ENCODE data around the gene ALG1.
"Not testable (repeated sequence)": the region's sequence is repeated elsewhere in the genome, so short reads cannot be mapped to it uniquely, and the experiment has no call there.

The ALG1 gene

GRCh38 chr16:5045499-5046115 is 26.0 kb upstream of the ALG1 start:
- DNase-seq, result no peak

- DNase-seq, result no peak
Observed at GRCh38 chr16:5046914-5047313, 24.7 kb upstream of the ALG1 start.

GRCh38 chr16:5054876-5055865 is 16.5 kb upstream of the ALG1 start:
- DNase-seq, result no peak

DNA sequence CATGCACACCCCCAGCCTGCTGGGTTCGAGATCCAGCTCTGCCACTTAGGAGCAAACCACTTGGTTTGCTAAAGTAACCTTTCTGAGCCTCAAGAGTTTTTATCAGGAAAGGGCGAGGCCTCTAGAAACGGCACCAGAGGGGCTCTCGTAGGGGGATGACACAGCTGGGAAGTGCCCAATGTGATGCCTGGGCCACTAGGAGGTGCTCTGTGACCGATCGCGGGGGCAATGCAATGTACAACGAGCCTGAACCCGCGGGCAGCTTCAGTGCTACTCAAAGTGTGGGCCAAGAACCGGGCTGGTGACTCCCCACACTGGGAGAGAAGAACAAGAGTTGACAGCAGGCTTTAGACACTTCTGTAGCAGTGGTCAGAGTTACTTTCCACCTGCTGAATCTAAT is 15.3 kb upstream of the ALG1 start:
- DNase-seq, result no peak

- DNase-seq, result no peak
Observed at GRCh38 chr16:5058476-5058875, 13.2 kb upstream of the ALG1 start.

DNA sequence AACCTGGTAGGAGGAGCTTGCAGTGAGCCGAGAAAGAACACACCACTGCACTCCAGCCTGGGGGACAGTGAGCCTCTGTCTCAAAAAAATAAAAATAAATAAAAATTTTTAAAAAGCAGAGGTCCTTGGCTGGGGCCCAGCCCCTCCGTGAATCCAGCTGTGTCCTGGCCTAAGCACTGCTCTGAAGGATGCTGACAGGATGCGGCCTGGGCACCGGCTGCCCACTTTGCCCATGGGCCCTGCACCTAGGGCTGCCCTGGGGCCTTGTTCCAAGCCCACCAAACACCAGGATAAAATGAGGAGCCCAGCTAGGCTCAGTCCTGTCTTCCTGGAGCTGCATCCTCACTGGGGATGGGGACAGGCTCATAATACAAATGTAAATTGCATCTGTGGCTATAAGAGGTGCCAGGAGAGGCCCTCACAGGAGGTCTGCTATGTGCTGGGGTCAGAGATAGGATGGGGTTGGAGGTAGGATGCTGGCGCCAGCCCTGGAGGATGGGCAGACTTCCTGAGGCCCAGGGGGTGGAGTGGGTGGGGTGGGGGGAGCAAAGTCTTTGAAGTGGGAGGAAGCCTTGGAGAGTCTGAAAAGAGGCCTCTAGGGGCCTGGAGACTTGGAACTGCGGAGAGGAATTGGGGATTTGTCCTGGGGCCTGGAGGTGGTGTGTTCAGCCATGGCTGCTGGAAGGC is 12.1 kb upstream of the ALG1 start:
- no peak for DNase-seq

GRCh38 chr16:5060073-5060641 is 11.5 kb upstream of the ALG1 start:
- DNase-seq, result no peak

- no peak for DNase-seq
Observed at GRCh38 chr16:5062051-5062450, 9.6 kb upstream of the ALG1 start.

DNA sequence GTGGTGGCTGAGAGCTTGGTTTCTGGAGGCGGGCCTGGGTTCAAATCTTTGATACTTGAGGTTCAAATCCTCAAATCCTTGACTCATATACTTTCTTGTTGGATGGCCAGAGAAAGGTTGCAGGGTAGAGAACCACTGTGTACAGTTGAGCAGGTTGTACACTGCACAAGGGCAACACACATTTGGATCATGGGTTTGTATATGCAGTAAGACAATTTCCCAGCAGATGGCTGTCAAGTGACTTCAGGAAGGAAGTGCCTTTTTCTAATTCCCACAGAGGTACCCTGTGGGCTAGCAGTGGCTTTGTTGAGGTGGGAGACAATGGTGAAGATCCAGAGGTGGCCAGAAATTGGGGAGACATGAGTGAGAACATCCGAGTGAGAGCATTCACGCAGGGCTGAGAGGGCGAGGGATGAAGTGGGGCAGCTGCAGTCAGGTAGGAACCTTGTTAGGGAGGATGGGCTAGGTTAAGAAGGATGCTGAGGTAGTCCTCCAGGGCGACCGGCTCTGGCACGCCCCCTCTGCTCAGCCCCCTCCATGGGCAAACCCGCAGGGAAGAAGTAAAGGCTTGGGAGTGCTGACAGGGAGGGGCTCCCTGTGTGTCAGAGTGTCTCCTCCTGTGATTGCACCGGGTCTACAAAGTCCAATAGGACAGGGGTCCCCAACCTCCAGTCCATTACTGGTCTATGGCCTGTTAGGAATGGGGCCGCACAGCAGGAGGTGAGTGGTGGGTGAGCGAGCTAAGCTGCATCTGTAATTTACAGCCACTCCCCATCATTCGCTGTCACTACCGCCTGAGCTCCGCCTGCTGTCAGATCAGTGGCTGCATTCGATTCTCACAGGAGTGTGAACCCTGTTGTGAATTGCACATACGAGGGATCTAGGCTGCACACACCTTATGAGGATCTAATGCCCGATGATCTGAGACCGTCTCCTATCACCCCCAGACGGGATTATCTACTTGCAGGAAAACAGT is 8.6 kb upstream of the ALG1 start:
- no peak for DNase-seq

- DNase-seq, result no peak
Observed at GRCh38 chr16:5064915-5065314, 6.7 kb upstream of the ALG1 start.

- DNase-seq, result no peak
Observed at GRCh38 chr16:5065326-5065725, 6.3 kb upstream of the ALG1 start.

DNA sequence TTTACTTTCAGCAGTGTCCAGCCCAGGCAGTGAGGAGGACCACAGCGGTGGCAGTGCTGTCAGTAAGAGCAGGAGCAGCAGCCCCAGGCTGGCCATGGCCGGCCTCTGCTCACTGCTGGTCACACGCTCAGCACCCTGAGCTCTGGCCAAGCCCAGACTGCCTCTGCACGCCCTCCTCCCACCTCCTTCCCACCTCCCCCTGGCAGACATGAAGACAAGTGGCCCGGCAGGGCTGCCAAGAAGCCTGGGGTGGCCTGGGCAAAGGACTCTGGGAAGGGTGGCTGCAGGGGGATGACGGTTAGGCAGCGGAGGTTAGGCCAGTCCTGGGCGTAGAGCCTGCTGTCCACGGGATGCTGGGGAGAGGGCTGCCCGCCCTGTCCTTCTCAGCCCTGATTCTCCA is 5.8 kb upstream of the ALG1 start, which contains the start of gene C16orf89:
Gene C16orf89 (minus strand): TSS at position 144 of the 400 bp plus-strand sequence. CDS start 48 bp downstream, at position 96.
- no peak for DNase-seq

DNA sequence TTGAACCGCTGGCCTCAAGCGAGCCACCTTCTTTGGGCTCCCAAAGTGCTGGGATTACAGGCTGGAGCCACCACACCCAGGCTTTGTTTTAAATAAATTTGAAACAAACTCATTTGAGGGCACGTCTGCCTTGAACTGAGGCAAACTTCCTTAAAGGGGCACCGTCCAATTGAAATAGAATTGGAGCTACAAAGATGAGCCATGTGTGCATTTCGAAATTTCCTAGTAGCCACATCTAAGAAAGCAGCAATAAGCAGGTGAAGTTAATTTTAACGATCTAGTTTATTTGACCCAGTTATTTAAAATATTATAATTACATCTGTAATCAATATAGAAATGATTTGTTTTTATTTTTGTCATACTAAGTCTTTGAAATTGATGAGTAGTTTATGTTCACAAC is 5.1 kb upstream of the ALG1 start:
- no peak for DNase-seq

DNA sequence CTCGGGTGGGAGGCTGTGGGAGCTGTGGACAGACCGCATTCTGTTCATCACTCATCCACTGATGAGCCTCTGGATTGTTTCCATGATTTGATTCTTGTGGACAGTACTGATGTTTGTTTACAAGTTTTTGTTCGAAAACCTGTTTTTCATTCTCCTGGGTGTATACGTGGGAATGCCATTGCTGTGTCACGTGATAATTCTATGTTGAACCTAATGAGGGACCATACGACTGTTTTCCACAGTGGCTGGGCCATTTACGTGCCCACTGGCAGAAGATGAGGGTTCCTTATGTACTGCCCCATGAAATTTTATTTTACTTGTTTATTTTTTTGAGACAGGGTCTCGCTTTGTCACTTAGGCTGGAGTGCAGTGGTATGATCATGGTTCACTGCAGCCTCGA is 2.6 kb upstream of the ALG1 start:
- no peak for DNase-seq

- no peak for DNase-seq
Observed at GRCh38 chr16:5069854-5070253, 1.8 kb upstream of the ALG1 start.

GRCh38 chr16:5070431-5071186 is 1.0 kb upstream of the ALG1 start:
- no peak for DNase-seq

DNA sequence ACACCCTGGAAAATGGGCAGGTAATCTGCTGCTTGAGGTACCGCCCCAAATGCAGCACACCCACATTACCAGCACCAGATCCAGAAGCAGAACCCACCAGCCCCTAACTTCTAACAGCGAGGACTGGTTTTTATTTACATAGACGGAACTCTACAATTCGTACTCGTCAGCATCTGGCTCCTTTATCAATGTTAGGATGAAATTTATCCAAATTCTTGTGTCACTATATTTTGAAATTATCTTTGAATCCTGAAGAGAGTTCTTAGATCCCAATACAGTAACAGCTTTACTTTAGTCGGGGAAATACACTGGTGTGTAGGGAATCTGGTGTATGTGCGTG is 332 bp upstream of the ALG1 start:
- DNase-seq, result no peak

GRCh38 chr16:5072334-5073278 is 963 bp downstream of the ALG1 start:
- DNase-seq, result no peak

DNA sequence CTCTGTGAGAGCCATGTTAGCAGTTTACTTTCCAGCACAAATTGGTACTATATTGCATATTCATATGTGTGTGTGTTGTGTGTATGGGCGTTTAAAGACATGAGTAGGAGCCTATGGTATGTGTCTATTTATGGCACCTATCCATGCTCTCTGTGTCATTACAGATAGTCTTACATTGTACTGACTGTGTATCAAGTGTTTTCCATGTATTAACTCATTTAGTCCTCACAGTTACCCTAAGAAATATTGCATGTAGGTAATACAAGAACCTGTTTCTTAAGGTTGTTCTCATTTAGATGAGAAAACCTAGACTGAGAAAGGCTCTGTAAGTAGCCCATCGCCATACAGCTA is 1.6 kb downstream of the ALG1 start:
- no peak for DNase-seq

DNA sequence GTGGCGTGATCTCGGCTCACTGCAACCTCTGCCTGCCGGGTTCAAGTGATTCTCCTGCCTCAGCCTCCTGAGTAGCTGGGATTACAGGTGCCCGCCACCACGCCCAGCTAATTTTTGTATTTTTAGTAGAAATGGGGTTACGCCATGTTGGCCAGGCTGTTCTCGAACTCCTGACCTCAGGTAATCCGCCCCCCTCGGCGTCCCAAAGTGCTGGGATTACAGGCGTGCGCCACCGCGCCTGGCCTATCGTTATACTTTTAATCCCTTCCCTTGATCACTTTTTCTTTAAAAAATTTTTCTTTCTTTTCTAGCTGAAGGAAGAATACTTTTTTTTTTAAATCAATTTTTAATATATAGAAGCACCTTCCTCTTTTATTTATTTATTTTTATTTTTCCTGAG is 2.1 kb downstream of the ALG1 start:
- DNase-seq, result not testable (repeated sequence)

All from NCI-H2107 (cell line).